ENCODE results near the gene AMIGO2. TPM values are rescaled to one million over a fixed set of nuclear protein-coding genes. Genes with fewer than 3 reads are reported as not detected.

Gene AMIGO2
- polyA plus RNA-seq, 1 donor, result 1.5 TPM

DNA sequence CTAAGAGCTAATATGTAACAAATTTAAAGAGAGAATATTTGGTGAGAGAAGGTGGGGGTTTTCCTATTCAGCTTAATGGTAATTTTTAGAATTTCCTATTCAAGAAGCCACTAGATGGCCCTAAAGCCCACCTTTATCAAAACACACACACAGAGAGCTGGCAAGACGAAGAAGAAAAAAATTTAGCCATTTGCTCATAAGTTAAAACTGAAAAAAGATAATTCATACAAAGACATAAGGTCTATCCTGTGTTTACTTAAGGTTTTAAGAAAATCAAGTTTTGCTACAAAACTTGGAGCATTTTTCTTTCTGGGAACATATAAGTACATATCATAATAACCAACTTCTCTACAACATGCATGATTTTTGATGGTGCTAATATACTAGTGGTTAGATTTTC is 47.1 kb downstream of the AMIGO2 start:
- DNase-seq, result peak; percentile 28

DNA sequence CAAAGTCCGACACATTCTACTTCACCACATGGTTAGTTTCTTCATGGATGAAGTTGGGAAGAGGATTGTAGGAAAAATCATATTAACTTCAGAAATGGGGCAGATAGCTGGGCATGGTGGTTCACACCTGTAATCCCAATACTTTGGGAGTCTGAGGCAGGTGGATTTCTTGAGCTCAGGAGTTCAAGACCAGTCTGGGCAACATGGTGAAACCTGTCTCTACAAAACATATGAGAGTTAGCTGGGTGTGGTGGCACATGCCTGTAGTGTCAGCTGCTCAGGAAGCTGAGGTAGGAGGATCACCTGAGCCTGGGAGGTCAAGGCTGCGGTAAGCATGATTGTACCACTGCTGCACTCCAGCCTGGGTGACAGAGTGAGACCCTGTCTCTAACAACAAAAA is 49.9 kb downstream of the AMIGO2 start:
- no peak for DNase-seq

GRCh38 chr12:47028981-47029708 is 50.6 kb downstream of the AMIGO2 start:
- no peak for DNase-seq

- no peak for DNase-seq
These were observed 51.6 kb downstream of the AMIGO2 start for GRCh38 chr12:47028186-47028585.

Other genes with a start within 250 kb of the AMIGO2 start
- gene PCED1B, start 338 bp downstream of the AMIGO2 start, polyA plus RNA-seq (ENCODE audit: insufficient read length), result 0.72 TPM